HG03280 (cell line): ENCODE data around the gene RAB22A.
"Not testable (repeated sequence)": the region's sequence is repeated elsewhere in the genome, so short reads cannot be mapped to it uniquely, and the experiment has no call there.

Experiments used
- ATAC-seq: cut with Tn5 transposase; IDR thresholded peaks from one replicate; pipeline ENCODE4 v1.9.1; 2021; ENCODE audit warnings: mild to moderate bottlenecking, moderate library complexity; ENCODE audit not compliant: unreplicated experiment

Gene RAB22A

GRCh38 chr20:58407966-58408557 is 98.5 kb downstream of the RAB22A start:
- ATAC-seq: peak; percentile 73

DNA sequence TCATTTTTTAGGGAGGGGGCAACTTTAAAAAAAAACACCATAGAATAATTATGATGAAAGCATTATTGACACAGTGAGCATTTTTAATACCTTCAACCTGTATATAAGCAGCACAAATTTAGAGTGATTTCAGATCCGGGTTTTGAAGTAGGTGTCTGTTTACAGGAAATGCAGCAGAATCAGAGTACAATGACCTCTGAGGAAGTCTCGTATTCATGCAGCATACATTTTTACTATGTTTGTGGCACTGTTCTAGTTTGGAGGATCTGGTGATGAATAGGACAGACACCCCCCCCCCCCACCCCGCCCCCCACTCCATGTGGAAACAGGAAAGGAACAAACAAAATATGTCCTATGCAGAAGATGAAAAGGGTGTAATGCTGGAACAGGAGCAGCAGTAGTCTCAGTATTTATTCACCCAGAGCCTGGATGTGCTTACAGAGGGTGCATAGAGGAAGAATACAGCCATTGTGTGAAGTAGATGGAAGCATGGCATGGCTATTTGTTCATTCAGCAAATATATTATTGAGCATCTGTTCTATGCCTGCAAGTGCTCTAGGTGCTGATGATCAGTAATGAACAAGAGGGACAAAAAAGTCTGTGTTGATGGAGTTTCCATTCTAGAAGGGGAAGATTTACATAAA is 99.2 kb downstream of the RAB22A start:
- no peak for ATAC-seq

DNA sequence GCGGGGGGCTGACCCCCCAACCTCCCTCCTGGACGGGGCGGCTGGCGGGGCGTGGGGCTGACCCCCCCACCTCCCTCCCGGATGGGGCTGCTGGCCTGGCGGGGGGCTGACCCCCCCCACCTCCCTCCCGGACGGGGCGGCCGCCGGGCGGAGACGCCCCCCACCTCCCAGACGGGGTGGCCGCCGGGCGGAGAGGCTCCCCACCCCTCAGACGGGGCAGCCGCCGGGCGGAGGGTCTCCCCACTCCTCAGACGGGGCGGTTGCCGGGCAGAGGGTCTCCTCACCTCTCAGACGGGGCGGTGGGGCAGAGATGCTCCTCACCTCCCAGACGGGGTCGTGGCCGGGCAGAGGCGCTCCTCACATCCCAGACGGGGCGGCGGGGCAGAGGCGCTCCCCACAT is 104.7 kb downstream of the RAB22A start:
- ATAC-seq: not testable (repeated sequence)

DNA sequence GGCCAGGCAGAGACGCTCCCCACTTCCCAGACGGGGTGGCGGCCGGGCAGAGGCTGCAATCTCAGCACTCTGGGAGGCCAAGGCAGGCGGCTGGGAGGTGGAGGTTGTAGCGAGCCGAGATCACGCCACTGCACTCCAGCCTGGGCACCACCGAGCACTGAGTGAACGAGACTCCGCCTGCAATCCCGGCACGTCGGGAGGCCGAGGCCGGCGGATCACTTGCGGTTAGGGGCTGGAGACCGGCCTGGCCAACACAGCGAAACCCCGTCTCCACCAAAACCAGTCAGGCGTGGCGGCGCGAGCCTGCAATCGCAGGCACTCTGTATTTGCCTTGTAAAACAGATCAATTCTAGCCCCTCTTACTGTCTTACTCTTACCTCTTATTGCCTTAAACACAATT is 105.3 kb downstream of the RAB22A start:
- ATAC-seq: not testable (repeated sequence)

DNA sequence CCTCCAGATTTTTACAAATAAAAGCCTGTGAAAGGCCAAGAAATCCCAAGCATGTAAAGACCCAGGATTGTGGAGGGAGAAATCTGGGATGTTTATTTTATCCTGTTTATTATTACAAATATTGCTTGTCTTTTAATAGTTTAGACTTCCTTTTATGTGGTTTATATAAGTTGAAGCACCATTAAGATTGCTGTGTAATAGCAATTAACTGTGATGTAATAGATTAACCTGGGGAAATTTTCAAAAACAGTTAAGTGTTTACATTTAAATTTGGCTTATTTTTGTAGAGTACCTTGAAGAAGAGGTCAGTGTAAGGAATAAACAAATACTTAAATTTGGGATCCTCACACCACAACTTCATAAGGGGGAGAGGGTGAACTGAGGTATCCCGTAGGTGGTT is 106.5 kb downstream of the RAB22A start:
- no peak for ATAC-seq

GRCh38 chr20:58416835-58417234 is 107.3 kb downstream of the RAB22A start:
- no peak for ATAC-seq
